Measurements from ENCODE around the gene CMTM4. TPM values are rescaled to one million over a fixed set of nuclear protein-coding genes. Genes with fewer than 3 reads are reported as not detected.
"Not testable (repeated sequence)": the region's sequence is repeated elsewhere in the genome, so short reads cannot be mapped to it uniquely, and the experiment has no call there.

The CMTM4 gene
- total RNA-seq, 4 donors from 2014 or later, result 24.0 to 55.1 (median 36.4) TPM

- Histone ChIP-seq H3K4me3 (no peak overlapping the region), H3K27ac (peak overlapping the region; percentile 13), H3K9me3 (no peaks in the 10 kb centered on the region), H3K4me1 (peaks cover 8% of the 10 kb centered on the region), H3K27me3 (no peaks in the 10 kb centered on the region), H3K36me3 (peaks cover 3% of the 10 kb centered on the region)
- WGBS, result 58% methylated on average over 6 of the region's 6 CpGs
- DNase-seq (ENCODE audit: low spot score in 2 of 2), result no peak
- TF ChIP-seq POLR2AphosphoS5 (IDR thresholded peaks at IDR 0.05), result no peak
- TF ChIP-seq EP300 (IDR thresholded peaks at IDR 0.05), result no peak
- no peak for TF ChIP-seq CTCF (IDR thresholded peaks at IDR 0.05)
- TF ChIP-seq POLR2A (IDR thresholded peaks at IDR 0.05), result no peak
These were observed 57.3 kb downstream of the CMTM4 start for GRCh38 chr16:66639091-66639885.

- Histone ChIP-seq H3K36me3 (peaks cover 3% of the 10 kb centered on the region), H3K27ac (no peak overlapping the region), H3K4me1 (peaks cover 8% of the 10 kb centered on the region), H3K4me3 (no peak overlapping the region), H3K9me3 (no peaks in the 10 kb centered on the region), H3K27me3 (no peaks in the 10 kb centered on the region)
- TF ChIP-seq POLR2A (IDR thresholded peaks at IDR 0.05) (no peak), POLR2AphosphoS5 (IDR thresholded peaks at IDR 0.05) (no peak), CTCF (IDR thresholded peaks at IDR 0.05) (no peak), EP300 (IDR thresholded peaks at IDR 0.05) (no peak)
- 86% methylated on average over 3 of the region's 3 CpGs for WGBS
- DNase-seq (ENCODE audit: low spot score in 2 of 2), result no peak
These were observed 58.7 kb downstream of the CMTM4 start for GRCh38 chr16:66637806-66638205.

DNA sequence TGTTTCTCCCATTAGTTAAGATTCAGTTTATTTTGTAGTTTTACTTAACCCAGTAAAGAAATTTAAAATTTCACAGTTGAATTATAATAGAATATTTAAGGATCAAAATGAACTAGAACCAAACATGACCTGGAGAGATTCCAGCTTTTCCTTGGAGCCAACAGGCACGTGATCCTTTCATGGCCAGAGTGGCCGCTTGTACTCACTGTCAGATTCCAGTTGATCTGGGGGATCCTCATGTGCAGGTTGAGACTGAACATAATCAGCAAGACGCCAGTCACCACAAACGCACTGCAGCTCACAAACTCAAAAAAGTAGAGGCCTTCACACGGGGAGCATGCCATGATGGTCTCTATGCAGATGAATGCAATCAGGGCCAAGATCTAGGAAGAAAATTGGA, 60.3 kb downstream of the CMTM4 start:
- peaks cover 8% of the 10 kb centered on the region for H3K4me1 ChIP-seq
- H3K36me3 ChIP-seq, result peaks cover 3% of the 10 kb centered on the region
- H3K4me3 ChIP-seq, result no peak overlapping the region
- H3K27ac ChIP-seq, result no peak overlapping the region
- H3K9me3 ChIP-seq, result no peaks in the 10 kb centered on the region
- TF ChIP-seq POLR2A (IDR thresholded peaks at IDR 0.05) (no peak), EP300 (IDR thresholded peaks at IDR 0.05) (no peak), CTCF (IDR thresholded peaks at IDR 0.05) (no peak), POLR2AphosphoS5 (IDR thresholded peaks at IDR 0.05) (no peak)
- 74% methylated on average over 5 of the region's 5 CpGs for WGBS
- H3K27me3 ChIP-seq, result no peaks in the 10 kb centered on the region
- DNase-seq (ENCODE audit: low spot score in 2 of 2), result no peak

DNA sequence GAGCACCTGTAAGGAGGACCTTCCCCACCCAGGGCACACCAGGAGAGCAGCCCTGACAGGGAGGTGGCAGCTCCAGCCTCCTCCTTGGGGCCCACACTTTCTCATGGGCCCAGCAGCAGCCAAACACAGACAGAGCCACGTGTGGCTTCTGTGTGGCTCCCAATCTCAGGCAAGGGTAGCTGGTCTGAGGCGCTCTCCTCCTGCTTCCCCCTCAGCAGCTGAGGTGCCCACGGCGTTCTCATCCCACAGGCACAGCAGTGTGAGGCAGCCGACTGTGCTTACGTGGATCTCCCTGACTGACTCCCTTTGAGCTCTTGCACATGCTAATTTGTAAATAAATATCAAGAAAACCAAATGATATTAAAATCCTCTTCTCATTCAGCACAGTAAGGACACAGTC, 61.1 kb downstream of the CMTM4 start:
- WGBS, result 98% methylated on average over 5 of the region's 6 CpGs
- Histone ChIP-seq H3K27me3 (no peaks in the 10 kb centered on the region), H3K9me3 (no peaks in the 10 kb centered on the region), H3K4me1 (peaks cover 8% of the 10 kb centered on the region), H3K4me3 (no peak overlapping the region), H3K36me3 (peaks cover 3% of the 10 kb centered on the region), H3K27ac (no peak overlapping the region)
- TF ChIP-seq EP300 (IDR thresholded peaks at IDR 0.05), result no peak
- no peak for TF ChIP-seq POLR2A (IDR thresholded peaks at IDR 0.05)
- no peak for TF ChIP-seq CTCF (IDR thresholded peaks at IDR 0.05)
- no peak for TF ChIP-seq POLR2AphosphoS5 (IDR thresholded peaks at IDR 0.05)
- no peak for DNase-seq (ENCODE audit: low spot score in 2 of 2)

DNA sequence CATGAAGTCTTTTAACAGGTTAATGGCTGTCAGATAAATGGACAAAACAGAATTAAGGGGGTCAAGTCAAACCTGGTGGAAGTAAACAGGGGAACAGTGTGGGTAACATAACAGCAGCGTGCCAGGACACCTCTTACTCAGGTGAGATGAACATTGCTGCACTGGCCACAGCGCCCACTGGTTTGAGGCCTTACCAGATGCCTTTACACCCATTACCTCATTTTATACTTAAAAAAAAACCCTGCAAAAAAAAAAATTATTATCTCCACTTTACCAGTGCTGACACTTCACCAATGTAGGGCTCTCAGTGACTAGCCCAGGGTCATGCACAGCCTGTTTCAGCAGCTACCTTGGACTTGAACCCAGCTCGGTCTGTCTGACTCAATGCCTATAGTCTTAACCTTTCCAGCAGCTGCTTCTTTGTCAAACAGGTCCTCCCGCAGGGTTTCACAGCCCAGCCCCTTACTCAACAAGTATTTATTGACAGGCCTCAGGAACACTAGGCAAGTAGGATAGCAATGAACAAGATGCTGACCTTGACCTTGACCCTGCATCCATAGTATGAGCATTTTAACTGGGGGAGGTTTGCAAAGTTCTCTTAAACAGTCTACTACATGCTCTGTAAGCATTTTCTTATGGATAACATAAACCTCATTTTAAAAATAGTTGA, 61.9 kb downstream of the CMTM4 start:
- Histone ChIP-seq H3K4me1 (peaks cover 8% of the 10 kb centered on the region), H3K36me3 (peaks cover 3% of the 10 kb centered on the region), H3K9me3 (no peaks in the 10 kb centered on the region), H3K27me3 (no peaks in the 10 kb centered on the region), H3K27ac (no peak overlapping the region), H3K4me3 (no peak overlapping the region)
- DNase-seq (ENCODE audit: low spot score in 2 of 2), result no peak
- WGBS, result 95% methylated on average over 4 of the region's 4 CpGs
- no peak for TF ChIP-seq CTCF (IDR thresholded peaks at IDR 0.05)
- TF ChIP-seq POLR2A (IDR thresholded peaks at IDR 0.05), result no peak

GRCh38 chr16:66631558-66631957, 65.0 kb downstream of the CMTM4 start:
- H3K4me3 ChIP-seq; DNase-seq (ENCODE audit: low spot score in 2 of 2); H3K27me3 ChIP-seq; H3K9me3 ChIP-seq; H3K27ac ChIP-seq; H3K4me1 ChIP-seq; H3K36me3 ChIP-seq: not testable (repeated sequence)
- WGBS, result 95% methylated on average over 4 of the region's 4 CpGs

DNA sequence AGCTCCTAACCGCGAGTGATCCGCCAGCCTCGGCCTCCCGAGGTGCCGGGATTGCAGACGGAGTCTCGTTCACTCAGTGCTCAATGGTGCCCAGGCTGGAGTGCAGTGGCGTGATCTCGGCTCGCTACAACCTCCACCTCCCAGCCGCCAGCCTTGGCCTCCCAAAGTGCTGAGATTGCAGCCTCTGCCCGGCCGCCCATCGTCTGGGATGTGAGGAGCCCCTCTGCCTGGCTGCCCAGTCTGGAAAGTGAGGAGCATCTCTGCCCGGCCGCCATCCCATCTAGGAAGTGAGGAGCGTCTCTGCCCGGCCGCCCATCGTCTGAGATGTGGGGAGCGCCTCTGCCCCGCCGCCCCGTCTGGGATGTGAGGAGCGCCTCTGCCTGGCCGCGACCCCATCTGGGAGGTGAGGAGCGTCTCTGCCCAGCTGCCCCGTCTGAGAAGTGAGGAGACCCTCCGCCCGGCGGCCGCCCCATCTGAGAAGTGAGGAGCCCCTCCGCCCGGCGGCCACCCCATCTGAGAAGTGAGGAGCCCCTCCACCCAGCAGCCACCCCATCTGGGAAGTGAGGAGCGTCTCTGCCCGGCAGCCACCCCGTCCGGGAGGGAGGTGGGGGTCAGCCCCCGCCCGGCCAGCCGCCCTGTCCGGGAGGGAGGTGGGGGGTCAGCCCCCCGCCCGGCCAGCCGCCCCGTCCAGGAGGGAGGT, 65.8 kb downstream of the CMTM4 start:
- WGBS, result 100% methylated on average over 8 of the region's 49 CpGs
- not testable (repeated sequence) for H3K36me3 ChIP-seq; H3K4me3 ChIP-seq; H3K9me3 ChIP-seq; H3K4me1 ChIP-seq; H3K27me3 ChIP-seq; H3K27ac ChIP-seq; DNase-seq (ENCODE audit: low spot score in 2 of 2)

Data from suprapubic skin (tissue), 4 donors.